Thymus (tissue), 11 donors: ENCODE data around the gene RASGEF1C. TPM values are rescaled to one million over a fixed set of nuclear protein-coding genes. Genes with fewer than 3 reads are reported as not detected.
A peak's percentile ranks its signal among the peaks of the same experiment; 100 is the strongest.

Source experiments
- DNase-seq, 9 donors: peaks; one replicate each; pipeline ENCODE4 v3.0.0-alpha.2; 2013; ENCODE audit warnings: low spot score in 9 of 9, low read depth in 6 of 9, missing footprints in 1 of 9
- H3K27ac ChIP-seq, 2 donors: one replicate each; pipeline ENCODE4 v1.5.1; 2013; ENCODE audit warnings: control low read depth in 1 of 2, low read depth in 1 of 2, low read length in 1 of 2, mild to moderate bottlenecking in 1 of 2, moderate library complexity in 1 of 2
- H3K27me3 ChIP-seq, 2 donors: one replicate each; pipeline ENCODE4 v1.5.1; 2013; ENCODE audit warnings: low read length in 1 of 2; ENCODE audit not compliant: control insufficient read depth in 2 of 2, insufficient read depth in 1 of 2
- H3K36me3 ChIP-seq, 2 donors: one replicate each; pipeline ENCODE4 v1.5.1; 2013; ENCODE audit warnings: low read length in 1 of 2, mild to moderate bottlenecking in 1 of 2, moderate library complexity in 1 of 2; ENCODE audit not compliant: control insufficient read depth in 2 of 2, insufficient read depth in 2 of 2
- H3K4me1 ChIP-seq, 2 donors: one replicate each; pipeline ENCODE4 v1.5.1; 2013; ENCODE audit warnings: low read length in 2 of 2; ENCODE audit not compliant: control insufficient read depth in 2 of 2, insufficient read depth in 2 of 2
- H3K4me3 ChIP-seq, 2 donors: one replicate each; pipeline ENCODE4 v1.5.1; 2013; ENCODE audit warnings: low read length in 2 of 2, control low read depth in 1 of 2, mild to moderate bottlenecking in 1 of 2
- H3K9me3 ChIP-seq, 2 donors: one replicate each; pipeline ENCODE4 v1.5.1; 2013; ENCODE audit warnings: low read length in 1 of 2, mild to moderate bottlenecking in 1 of 2; ENCODE audit not compliant: control insufficient read depth in 2 of 2, insufficient read depth in 1 of 2
- WGBS: extraction: QIAGEN DNeasy Blood & Tissue Kit; methylation state at CpG from one replicate; pipeline ENCODE4 v1.1.7; 2013; 5-methylcytosine and 5-hydroxymethylcytosine counted together
- polyA plus RNA-seq: library from polyadenylated mRNA; stranded (reverse); fragments of 200-250 nt; gene quantifications from one replicate; pipeline ENCODE4 v1.2.3, GENCODE V29; 2013
- total RNA-seq: library from RNA; stranded (reverse); fragments of 120-200 nt; gene quantifications from one replicate; pipeline ENCODE4 v1.2.4, GENCODE V29; 2013
- donor health status: healthy.

Gene RASGEF1C
- total and polyA plus RNA-seq, 2 donors = 0.11 TPM; not detected in 1

DNA sequence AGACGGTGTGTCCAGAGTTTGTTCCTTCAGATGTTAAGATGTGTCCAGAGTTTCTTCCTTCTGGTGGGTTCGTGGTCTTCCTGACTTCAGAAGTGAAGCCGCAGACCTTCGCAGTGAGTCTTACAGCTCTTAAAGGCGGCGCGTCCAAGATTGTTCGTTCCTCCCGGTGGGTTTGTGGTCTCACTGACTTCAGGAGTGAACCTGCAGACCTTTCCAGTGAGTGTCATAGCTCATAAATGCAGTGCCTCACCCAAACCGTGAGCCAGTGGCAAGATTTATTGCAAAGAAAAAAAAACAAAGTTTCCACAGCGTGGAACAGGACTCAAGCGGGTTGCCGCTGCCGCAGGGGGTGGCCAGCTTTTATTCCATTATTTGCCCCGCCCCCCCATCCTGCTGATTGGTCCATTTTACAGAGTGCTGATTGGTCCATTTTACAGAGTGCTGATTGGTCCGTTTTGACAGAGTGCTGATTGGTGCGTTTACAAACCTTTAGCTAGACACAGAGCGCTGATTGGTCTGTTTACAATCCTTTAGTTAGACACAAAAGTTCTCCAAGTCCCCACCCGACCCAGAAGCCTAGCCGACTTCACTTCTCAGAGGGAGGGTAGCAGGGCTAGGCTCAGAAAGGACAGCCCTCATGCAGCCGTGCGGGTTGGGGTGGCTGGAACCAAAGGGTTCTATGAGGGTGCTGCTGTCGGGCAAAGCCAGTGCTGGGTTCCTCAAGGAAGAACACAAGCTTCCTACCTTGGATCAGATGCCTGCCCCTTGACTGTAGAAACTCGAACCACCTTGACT is 128.3 kb downstream of the RASGEF1C start:
- no peak for DNase-seq
- H3K36me3 ChIP-seq = no peaks in the 10 kb centered on the region
- H3K4me1 ChIP-seq = peaks cover 17 to 33% of the 10 kb centered on the region in 2 donors
- H3K4me3 ChIP-seq = no peak overlapping the region
- H3K27ac ChIP-seq = no peak overlapping the region
- WGBS = 44% methylated on average over 24 of the region's 24 CpGs
- H3K9me3 ChIP-seq = peaks cover 1 to 9% of the 10 kb centered on the region in 2 donors
- H3K27me3 ChIP-seq = peaks cover 5 to 21% of the 10 kb centered on the region in 2 donors

DNA sequence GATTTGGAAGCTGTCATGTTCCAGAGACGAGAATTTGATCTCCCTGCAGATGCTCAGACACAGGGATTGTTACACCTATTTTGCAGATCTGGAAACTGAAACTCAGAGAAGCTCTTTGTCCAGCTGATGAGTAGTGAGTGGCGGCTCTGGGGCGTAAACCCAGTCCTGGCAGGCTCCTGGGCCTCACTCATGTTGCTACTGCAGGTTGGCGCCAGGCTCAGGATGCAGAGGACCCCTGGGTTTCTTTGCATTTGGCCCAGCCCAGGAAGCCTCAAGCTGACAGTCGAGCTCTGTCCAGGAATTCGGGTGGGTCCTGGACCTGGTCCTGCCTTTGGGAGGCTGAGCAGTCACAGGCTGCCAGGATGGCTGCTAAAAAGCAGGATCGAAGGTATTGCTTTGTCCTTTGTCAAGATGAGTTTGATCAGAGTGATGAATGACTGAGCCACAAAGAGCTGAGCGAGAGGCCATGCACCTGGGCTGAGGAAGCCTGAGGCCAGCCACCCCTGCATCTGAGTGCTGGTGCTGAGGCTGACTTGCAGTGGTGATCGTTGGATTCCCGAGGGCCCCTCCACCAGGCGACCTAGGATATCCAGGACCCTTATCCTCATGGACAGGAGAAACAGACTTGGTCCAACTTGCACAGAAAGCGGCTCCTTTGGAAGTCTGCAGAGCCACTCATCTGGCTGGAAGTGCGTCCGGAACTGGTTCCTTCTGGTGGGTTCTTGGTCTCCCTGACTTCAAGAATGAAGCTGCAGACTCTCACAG is 129.1 kb downstream of the RASGEF1C start:
- Histone ChIP-seq H3K27me3 (peaks cover 5 to 24% of the 10 kb centered on the region in 2 donors), H3K27ac (no peak overlapping the region)

DNA sequence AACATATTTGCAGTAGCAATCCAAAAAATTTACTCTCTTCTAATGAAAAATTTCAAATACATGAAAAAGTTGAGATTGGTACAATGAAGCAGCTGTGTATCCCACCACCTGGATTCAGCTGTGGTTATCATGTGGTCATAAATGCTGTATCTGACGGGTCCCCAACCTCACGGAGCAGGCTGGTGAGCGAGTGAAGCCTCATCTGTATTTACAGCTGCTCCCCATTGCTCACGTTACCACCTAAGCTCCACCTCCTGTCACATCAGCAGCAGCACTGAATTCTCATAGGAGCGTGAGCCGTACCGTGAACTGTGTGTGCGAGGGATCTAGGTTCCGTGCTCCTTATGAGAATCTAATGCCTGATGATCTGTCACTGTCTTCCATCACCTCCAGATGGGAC is 130.7 kb downstream of the RASGEF1C start:
- 56% methylated on average over 9 of the region's 9 CpGs for WGBS
- Histone ChIP-seq H3K4me1 (peaks cover 9 to 21% of the 10 kb centered on the region in 2 donors), H3K27me3 (peaks cover 5 to 30% of the 10 kb centered on the region in 2 donors), H3K27ac (no peak overlapping the region), H3K4me3 (no peak overlapping the region), H3K9me3 (peaks cover 1 to 13% of the 10 kb centered on the region in 2 donors), H3K36me3 (no peaks in the 10 kb centered on the region)
- no peak for DNase-seq

More for the DNA sequence above, 129.1 kb downstream of the RASGEF1C start:
- Histone ChIP-seq H3K4me1 (peaks cover 13 to 25% of the 10 kb centered on the region in 2 donors), H3K36me3 (no peaks in the 10 kb centered on the region), H3K9me3 (peaks cover 1 to 9% of the 10 kb centered on the region in 2 donors), H3K4me3 (no peak overlapping the region)
- no peak for DNase-seq
- WGBS = 33% methylated on average over 14 of the region's 14 CpGs

DNA sequence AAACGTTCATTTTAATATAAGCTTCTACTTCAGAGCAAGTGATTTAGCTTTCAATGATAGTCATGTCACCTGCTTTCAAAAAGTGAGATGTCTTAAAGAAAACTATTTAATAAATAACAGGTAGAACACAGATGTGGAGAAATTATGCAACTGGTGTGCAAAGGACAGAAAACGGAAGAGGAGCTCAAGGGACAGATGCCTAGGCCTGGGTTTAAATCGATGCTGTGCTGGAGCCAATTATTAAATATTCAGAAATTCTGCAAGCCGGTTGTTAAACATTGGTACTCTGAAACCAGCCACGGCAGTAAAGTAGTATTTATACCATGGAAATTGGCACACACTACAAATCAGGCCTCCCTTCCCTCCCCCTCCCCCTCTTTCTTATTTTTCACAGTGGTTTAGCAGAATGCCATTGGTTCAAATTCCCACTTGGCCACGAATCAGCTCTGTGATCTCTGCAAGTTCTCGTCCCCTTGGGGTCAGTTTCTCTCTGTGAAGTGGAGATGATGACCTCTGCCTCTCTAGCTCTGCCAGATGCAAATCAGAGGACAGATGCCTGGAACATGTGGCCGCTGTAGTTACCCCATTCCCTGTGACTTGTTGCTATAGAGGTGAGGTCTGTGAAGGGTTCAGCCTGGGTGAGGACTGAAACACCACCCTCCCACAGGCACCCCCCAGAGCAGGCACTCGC is 131.3 kb downstream of the RASGEF1C start:
- H3K27me3 ChIP-seq = peaks cover 8 to 35% of the 10 kb centered on the region in 2 donors
- H3K4me3 ChIP-seq = no peak overlapping the region
- H3K36me3 ChIP-seq = no peaks in the 10 kb centered on the region
- H3K4me1 ChIP-seq = peaks cover 9 to 21% of the 10 kb centered on the region in 2 donors
- no peak overlapping the region for H3K27ac ChIP-seq
- H3K9me3 ChIP-seq = peaks cover 1 to 13% of the 10 kb centered on the region in 2 donors
- no peak for DNase-seq
- 94% methylated on average over 9 of the region's 9 CpGs for WGBS

DNA sequence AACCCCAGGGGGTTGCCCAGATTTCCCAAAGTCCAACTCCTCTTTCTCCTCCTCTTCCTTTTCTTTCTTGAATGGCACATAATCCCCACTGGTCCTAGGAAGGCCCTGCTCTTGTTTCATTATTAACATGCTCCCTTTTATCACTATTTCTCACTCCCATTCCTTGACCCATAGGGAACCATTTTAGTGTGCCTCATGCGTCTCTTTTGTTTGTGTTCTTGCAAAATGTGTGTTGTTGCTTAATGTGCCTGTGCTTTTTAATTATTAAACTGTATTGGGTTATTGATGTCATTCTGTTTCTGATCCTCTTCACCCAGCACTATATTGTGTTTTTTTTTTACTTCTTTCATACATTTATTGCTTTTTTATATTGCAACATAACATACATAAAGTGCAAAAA is 133.3 kb downstream of the RASGEF1C start:
- no peaks in the 10 kb centered on the region for H3K36me3 ChIP-seq
- peaks cover 13 to 21% of the 10 kb centered on the region in 2 donors for H3K4me1 ChIP-seq
- H3K27me3 ChIP-seq = peaks cover 27 to 46% of the 10 kb centered on the region in 2 donors
- DNase-seq = no peak
- peaks cover 0 to 14% of the 10 kb centered on the region in 2 donors for H3K9me3 ChIP-seq
- no peak overlapping the region for H3K27ac ChIP-seq
- H3K4me3 ChIP-seq = no peak overlapping the region
- WGBS = 98% methylated on average over 1 of the region's 1 CpG

DNA sequence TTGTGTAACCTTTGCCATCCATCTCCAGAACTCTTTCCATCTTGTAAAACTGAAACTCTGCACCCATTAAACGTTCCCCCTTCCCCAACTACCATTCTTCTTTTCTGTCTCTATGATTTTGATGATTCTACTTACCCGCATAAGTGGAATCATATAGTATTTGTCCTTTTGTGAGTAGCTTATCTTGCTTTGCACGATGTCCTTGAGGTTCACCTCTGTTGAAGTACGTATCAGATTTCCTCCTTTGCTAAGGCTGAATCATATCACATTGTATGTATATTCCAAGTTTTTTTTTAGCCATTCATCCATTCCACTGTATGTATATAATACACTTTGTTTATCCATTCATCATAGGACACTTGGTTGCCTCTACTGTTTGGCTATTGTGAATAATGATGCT is 134.5 kb downstream of the RASGEF1C start:
- peaks cover 0 to 12% of the 10 kb centered on the region in 2 donors for H3K9me3 ChIP-seq
- no peak overlapping the region for H3K4me3 ChIP-seq
- peaks cover 35 to 42% of the 10 kb centered on the region in 2 donors for H3K27me3 ChIP-seq
- WGBS = 91% methylated on average over 4 of the region's 4 CpGs
- H3K4me1 ChIP-seq = peaks cover 6 to 15% of the 10 kb centered on the region in 2 donors
- no peaks in the 10 kb centered on the region for H3K36me3 ChIP-seq
- H3K27ac ChIP-seq = no peak overlapping the region
- no peak for DNase-seq

DNA sequence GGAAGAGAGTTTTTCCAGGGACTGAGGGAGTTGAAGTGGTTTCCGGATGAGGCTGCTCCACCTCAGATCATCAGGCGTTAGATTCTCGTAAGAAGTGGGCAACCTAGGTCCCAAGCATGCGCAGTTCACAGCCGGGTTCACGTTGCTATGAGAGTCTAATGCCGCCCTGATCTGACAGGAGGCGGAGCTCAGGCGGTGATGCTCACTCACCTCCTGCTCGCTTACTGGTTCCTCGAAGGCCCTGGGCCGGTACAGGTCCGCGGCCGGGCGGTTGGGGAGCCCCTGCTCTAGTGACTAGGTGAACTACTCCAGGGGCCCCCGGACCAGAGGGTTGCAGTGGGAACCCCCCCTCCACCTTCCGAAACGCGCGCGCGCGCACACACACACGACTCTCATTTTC is 136.5 kb downstream of the RASGEF1C start:
- no peak for DNase-seq
- H3K27me3 ChIP-seq = peaks cover 36 to 43% of the 10 kb centered on the region in 2 donors
- no peaks in the 10 kb centered on the region for H3K36me3 ChIP-seq
- WGBS = 81% methylated on average over 25 of the region's 25 CpGs
- no peak overlapping the region for H3K27ac ChIP-seq
- H3K9me3 ChIP-seq = peaks cover 0 to 12% of the 10 kb centered on the region in 2 donors
- H3K4me3 ChIP-seq = peak overlapping the region in 1 of 2 donors; percentile 77
- peaks cover 6 to 12% of the 10 kb centered on the region in 2 donors for H3K4me1 ChIP-seq

DNA sequence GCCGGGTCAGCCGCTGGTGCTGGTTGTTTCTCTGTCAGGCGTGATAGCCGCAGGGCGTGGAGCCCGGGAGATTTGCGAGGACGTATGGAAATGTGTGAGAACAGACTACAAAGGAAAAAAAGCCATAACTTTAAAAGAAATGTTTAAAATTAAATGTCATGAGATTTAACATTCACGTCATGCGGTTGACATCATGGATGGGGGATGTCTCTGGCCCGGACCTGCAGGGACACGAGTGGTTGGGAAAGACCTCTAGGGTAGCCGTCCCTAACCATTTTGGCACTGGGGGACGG is 136.8 kb downstream of the RASGEF1C start:
- 20% methylated on average over 14 of the region's 14 CpGs for WGBS
- peaks cover 6 to 12% of the 10 kb centered on the region in 2 donors for H3K4me1 ChIP-seq
- peaks cover 37 to 43% of the 10 kb centered on the region in 2 donors for H3K27me3 ChIP-seq
- no peak for DNase-seq
- H3K9me3 ChIP-seq = peaks cover 0 to 12% of the 10 kb centered on the region in 2 donors
- H3K4me3 ChIP-seq = peak overlapping the region; percentile 58 to 77
- H3K36me3 ChIP-seq = no peaks in the 10 kb centered on the region
- peak overlapping the region in 1 of 2 donors; percentile 52 for H3K27ac ChIP-seq
